HepG2 (cell line): Measurements from ENCODE around the gene MIR17HG. TPM values are rescaled to one million over a fixed set of nuclear protein-coding genes. Genes with fewer than 3 reads are reported as not detected.

ENCODE experiments used
- ATAC-seq: fragments of 200-7000 bp; cut with Tn5 transposase; 3 replicates; pipeline ENCODE4 v1.9.1; 2020; ENCODE audit warnings: mild to moderate bottlenecking, moderate library complexity
- BruUV-seq: library from RNA; stranded (reverse); fragments of 400-500 nt; replicated peaks from 2 replicates; lab custom pipeline; 2021; lab: Mats Ljungman, UMichigan
- CTCF ChIA-PET: fragments of 300-600 bp; formaldehyde crosslinking; extraction: SDS; loops from one replicate; lab custom pipeline; 2021; ENCODE audit warnings: low total read pairs, inconsistent platforms, low intra/inter-chr PET ratio; lab: Yijun Ruan, JAX
- POLR2A ChIA-PET: fragments of 350-600 bp; sonication (Branson Sonifier 250); formaldehyde crosslinking; loops from one replicate; lab custom pipeline; 2020; ENCODE audit warnings: antibody characterized with exemption, inconsistent platforms; lab: Yijun Ruan, JAX
- DNase-seq: peaks from one replicate; pipeline ENCODE4 v3.0.0-alpha.2; 2015; ENCODE audit warnings: low spot score
- FAIRE-seq: peaks from 3 replicates; lab custom pipeline; 2011; peaks lifted over from hg19 to GRCh38; lab: Jason Lieb, UNC
- H2AFZ ChIP-seq: one replicate; pipeline ENCODE4 v1.6.1; 2011; ENCODE audit warnings: low read length, inconsistent platforms
- H3K27ac ChIP-seq: fragments of 300-600 bp; 3 replicates; pipeline ENCODE4 v1.8.0; 2011; ENCODE audit warnings: mixed run types, mild to moderate bottlenecking, mixed read lengths, low read length, inconsistent platforms; ENCODE audit not compliant: insufficient read depth; ENCODE audit errors: extremely low read length
- H3K27me3 ChIP-seq, 2 experiments: fragments of 200-600 bp in 1 of 2; 2 replicates in 1 of 2; 3 replicates in 1 of 2; pipeline versions ENCODE4 v1.6.0 to v1.8.0; 2011; ENCODE audit warnings: low read length in 2 of 2, mild to moderate bottlenecking in 2 of 2, moderate library complexity in 2 of 2, inconsistent platforms in 1 of 2; ENCODE audit not compliant: insufficient read depth in 2 of 2, control insufficient read depth in 1 of 2
- H3K36me3 ChIP-seq, 2 experiments: fragments of 200-600 bp in 1 of 2; replicated peaks in 1 of 2; 2 replicates in 1 of 2; 3 replicates in 1 of 2; pipeline versions ENCODE4 v1.5.1 to v1.8.0; 2011; ENCODE audit warnings: low read length in 2 of 2, inconsistent platforms in 1 of 2; ENCODE audit not compliant: insufficient read depth in 2 of 2, control insufficient read depth in 1 of 2
- H3K4me1 ChIP-seq: 2 replicates; pipeline ENCODE4 v1.5.1; 2012; ENCODE audit warnings: low read length, inconsistent platforms; ENCODE audit not compliant: insufficient read depth
- H3K4me2 ChIP-seq: 2 replicates; pipeline ENCODE4 v1.6.0; 2011; ENCODE audit warnings: low read depth, low read length, inconsistent platforms
- H3K4me3 ChIP-seq, 3 experiments: fragments of 200-600 bp in 1 of 3; sonication (generic), shearing (Covaris generic) in 1 of 3; replicated peaks in 1 of 3; 2 replicates each; pipeline ENCODE4 v1.5.1; 2011 to 2016; ENCODE audit warnings: low read length in 3 of 3, inconsistent platforms in 2 of 3, low read depth in 2 of 3, mild to moderate bottlenecking in 2 of 3, control low read depth in 1 of 3, mixed read lengths in 1 of 3; ENCODE audit not compliant: insufficient read depth in 1 of 3
- H3K79me2 ChIP-seq: one replicate; pipeline ENCODE4 v1.6.1; 2011; ENCODE audit warnings: low read length, inconsistent platforms; ENCODE audit not compliant: insufficient read depth
- H3K9ac ChIP-seq: 2 replicates; pipeline ENCODE4 v1.6.0; 2011; ENCODE audit warnings: mild to moderate bottlenecking, low read depth, low read length, inconsistent platforms; ENCODE audit not compliant: insufficient read depth
- H3K9me3 ChIP-seq: 2 replicates; pipeline ENCODE4 v1.5.1; 2012; ENCODE audit warnings: mild to moderate bottlenecking, low read length
- H4K20me1 ChIP-seq: 2 replicates; pipeline ENCODE4 v1.6.0; 2011; ENCODE audit warnings: inconsistent platforms, mild to moderate bottlenecking, low read length, moderate library complexity; ENCODE audit not compliant: insufficient read depth
- PAF1 ChIP-seq: IDR thresholded peaks from 2 replicates; pipeline ENCODE4 v1.6.1; 2016; ENCODE audit warnings: missing genetic modification reagents, missing compliant biosample characterization
- PBX3 ChIP-seq: sonication (generic); formaldehyde crosslinking; IDR thresholded peaks from 2 replicates; pipeline ENCODE4 v1.8.1; 2023; ENCODE audit warnings: missing genetic modification reagents, inconsistent platforms, borderline replicate concordance
- POLR2A ChIP-seq, 2 experiments: IDR thresholded peaks; 2 replicates each; pipeline ENCODE4 v1.6.1; 2011; ENCODE audit warnings: low read depth in 2 of 2, low read length in 2 of 2, mild to moderate bottlenecking in 1 of 2, moderate library complexity in 1 of 2; ENCODE audit not compliant: insufficient read depth in 1 of 2
- POLR2G ChIP-seq: fragments of 200-400 bp; formaldehyde crosslinking; IDR thresholded peaks from 2 replicates; pipeline ENCODE4 v1.6.1; 2018; ENCODE audit warnings: mild to moderate bottlenecking, low read depth, low read length, moderate library complexity
- PRMT3 ChIP-seq: sonication (generic); formaldehyde crosslinking; IDR thresholded peaks from 2 replicates; pipeline ENCODE4 v1.8.1; 2022; ENCODE audit warnings: low read depth, mild to moderate bottlenecking, moderate library complexity, missing genetic modification reagents, borderline replicate concordance
- RBFOX2 ChIP-seq: fragments of 200-400 bp; formaldehyde crosslinking; IDR thresholded peaks from 2 replicates; pipeline ENCODE4 v1.6.1; 2017; ENCODE audit warnings: low read depth, mild to moderate bottlenecking, low read length
- RBM22 ChIP-seq: fragments of 200-400 bp; formaldehyde crosslinking; optimal IDR thresholded peaks from 2 replicates; pipeline ENCODE3; 2017; ENCODE audit warnings: mild to moderate bottlenecking, low read length, moderate library complexity
- WGBS: methylation state at CpG from one replicate; pipeline ENCODE4 v1.1.6; 2017; ENCODE audit warnings: low lambda C conversion rate; 5-methylcytosine and 5-hydroxymethylcytosine counted together
- in situ Hi-C: cut with HindIII; loops from 2 replicates; pipeline ENCODE4 v1.10.0; 2017; ENCODE audit warnings: low pct_unique_long_range_greater_than_20kb; ENCODE audit not compliant: extremely low pct_ligation_motif_present
- intact Hi-C: fragments of 100-400 bp; cut with micrococcal nuclease; formaldehyde crosslinking; loops from one replicate; pipeline ENCODE4 v1.10.0; 2022; ENCODE audit not compliant: unreplicated experiment
- polyA plus RNA-seq, 8 experiments: library from polyadenylated mRNA; depleted of rRNA in 3 of 8; stranded (reverse) in 7 of 8; unstranded in 1 of 8; fragments of >200 nt; fragmentation: Illumina TruSeq in 4 of 8; extraction: Trizol in 4 of 8; gene quantifications; 2 replicates each; pipeline versions ENCODE4 v1.2.1 to v1.2.3, GENCODE V29; 2011 to 2016; ENCODE audit warnings: low read depth in 4 of 8, missing spikeins in 1 of 8, mixed read lengths in 1 of 8; ENCODE audit not compliant: insufficient read depth in 1 of 8
- total RNA-seq, 5 experiments: library from RNA; depleted of rRNA; stranded (reverse); fragments of >200 nt; fragmentation: Illumina TruSeq; extraction: Trizol; gene quantifications; 2 replicates each; pipeline ENCODE4 v1.2.3, GENCODE V29; 2016; ENCODE audit warnings: low read depth in 1 of 5

MIR17HG gene
- total and polyA plus RNA-seq, 2 of the 13 experiments (the other 11 are each of a cell fraction or from before 2014, with no cell fraction given), result 2.5 to 12.3 TPM

- Histone ChIP-seq H3K9me3 (no peaks in the 10 kb centered on the region), H2AFZ (no peak overlapping the region), H3K79me2 (peaks cover 28% of the 10 kb centered on the region), H4K20me1 (peaks cover 66% of the 10 kb centered on the region), H3K27me3 (no peaks in the 10 kb centered on the region), H3K9ac (no peak overlapping the region), H3K4me2 (no peak overlapping the region), H3K27ac (no peak overlapping the region), H3K4me1 (peaks cover 100% of the 10 kb centered on the region), H3K36me3 (peaks cover 9 to 57% of the 10 kb centered on the region in 2 experiments), H3K4me3 (no peak overlapping the region)
- in situ Hi-C loops, result no loop called here
- DNase-seq (no peak), ATAC-seq (no peak), FAIRE-seq (no peak)
- POLR2A ChIA-PET, result no interaction called here
- 98% methylated on average over 6 of the region's 6 CpGs for WGBS
- BruUV-seq, result no TSS peak
- CTCF ChIA-PET, result no interaction called here
- TF ChIP-seq RBFOX2 (peak; percentile 29; the same call in 1 of the 2 replicates), POLR2A (IDR thresholded peaks at IDR 0.05; ENCODE audit: insufficient read depth in 1 of 2, low read depth in 2 of 2, low read length in 2 of 2) (peak in 1 of 2 experiments; percentile 68; a peak in 2 of 4 replicates), POLR2G (peak; percentile 49; the same call in 1 of the 2 replicates), PRMT3 (no peak), PAF1 (CRISPR knock-in tag) (0 out of 2 replicates have a peak, but pooled peaks have one; percentile 51), PBX3 (CRISPR knock-in tag) (no peak), RBM22 (peak; percentile 95)
- intact Hi-C loops, result no loop called here
Observed at GRCh38 chr13:91355099-91355825, 7.8 kb downstream of the MIR17HG start.
